PFSK-1 (cell line): ENCODE data around the gene CTNNA1.

ENCODE experiments used
- POLR2AphosphoS5 ChIP-seq: IDR thresholded peaks from 2 replicates; pipeline ENCODE4 v1.6.1; 2012; ENCODE audit warnings: low read depth, mild to moderate bottlenecking, control low read depth, low read length, moderate library complexity
- SIN3A ChIP-seq: IDR thresholded peaks from 2 replicates; pipeline ENCODE4 v1.6.1; 2012; ENCODE audit warnings: mild to moderate bottlenecking, low read length, moderate library complexity, borderline replicate concordance; ENCODE audit not compliant: insufficient read depth

GRCh38 chr5:138884094-138884493 is 130.9 kb downstream of the CTNNA1 start:
- TF ChIP-seq POLR2AphosphoS5 = no peak
- TF ChIP-seq SIN3A = no peak
